Chondrocyte (in vitro differentiated cells): ENCODE data around the gene APBA3. TPM values are rescaled to one million over a fixed set of nuclear protein-coding genes. Genes with fewer than 3 reads are reported as not detected.

Experiments used
- DNase-seq: peaks from one replicate; pipeline ENCODE4 v3.0.0; 2021; ENCODE audit warnings: mixed read lengths, low spot score
- H3K27ac Mint-ChIP-seq: one replicate; pipeline ENCODE4 v1.8.0; 2021; ENCODE audit warnings: mild to moderate bottlenecking, moderate library complexity, mixed read lengths; ENCODE audit not compliant: unreplicated experiment
- H3K27me3 Mint-ChIP-seq: 2 replicates; pipeline ENCODE4 v1.8.0; 2021; ENCODE audit warnings: low read depth, mixed read lengths
- H3K36me3 Mint-ChIP-seq: 2 replicates; pipeline ENCODE4 v1.8.0; 2021; ENCODE audit warnings: low read depth, mixed read lengths
- H3K4me1 Mint-ChIP-seq: 2 replicates; pipeline ENCODE4 v1.8.0; 2021; ENCODE audit warnings: low read depth, mild to moderate bottlenecking, mixed read lengths
- H3K4me3 Mint-ChIP-seq: one replicate; pipeline ENCODE4 v1.8.0; 2021; ENCODE audit warnings: mild to moderate bottlenecking, moderate library complexity, mixed read lengths; ENCODE audit not compliant: unreplicated experiment
- H3K9me3 Mint-ChIP-seq: 2 replicates; pipeline ENCODE4 v1.8.0; 2021; ENCODE audit warnings: low read depth, mixed read lengths
- total RNA-seq: library from RNA; stranded (reverse); gene quantifications from 3 replicates; pipeline ENCODE4 v1.2.1, GENCODE V29; 2021
- TF ChIP-seq, protein P1 (sequence below): fragments of 200-600 bp; sonication (generic); IDR thresholded peaks from 2 replicates; pipeline ENCODE4 v1.5.0; 2021; ENCODE audit warnings: antibody characterized with exemption, mild to moderate bottlenecking, moderate library complexity

Gene APBA3
- total RNA-seq, 1 donor from 2014 or later = 18.2 TPM

DNA sequence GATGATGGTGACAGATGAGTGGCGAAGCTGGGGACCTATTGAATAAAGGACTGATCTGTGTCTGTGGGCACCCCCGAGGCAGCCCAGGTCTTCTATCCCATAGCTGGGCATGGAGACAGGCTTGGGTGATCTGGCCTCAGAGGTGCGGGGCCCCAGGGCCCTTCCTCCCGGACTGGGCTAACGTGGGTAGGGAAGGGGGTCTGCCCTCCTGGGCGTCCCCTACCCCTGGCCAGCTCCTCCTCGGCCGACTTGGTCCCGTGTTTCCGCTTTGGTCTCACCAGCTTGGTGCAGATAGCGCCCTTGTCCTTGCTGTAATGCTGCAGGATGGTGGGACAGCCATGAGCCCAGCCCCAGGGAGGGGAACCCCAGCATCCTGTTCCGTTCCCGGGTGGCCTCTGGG is 21.4 kb upstream of the APBA3 start:
- H3K27me3 Mint-ChIP-seq = peaks cover 12% of the 10 kb centered on the region
- peaks cover 9% of the 10 kb centered on the region for H3K36me3 Mint-ChIP-seq
- H3K4me3 Mint-ChIP-seq = no peak overlapping the region
- no peak for DNase-seq
- H3K4me1 Mint-ChIP-seq = no peaks in the 10 kb centered on the region
- TF ChIP-seq, protein P1, sequence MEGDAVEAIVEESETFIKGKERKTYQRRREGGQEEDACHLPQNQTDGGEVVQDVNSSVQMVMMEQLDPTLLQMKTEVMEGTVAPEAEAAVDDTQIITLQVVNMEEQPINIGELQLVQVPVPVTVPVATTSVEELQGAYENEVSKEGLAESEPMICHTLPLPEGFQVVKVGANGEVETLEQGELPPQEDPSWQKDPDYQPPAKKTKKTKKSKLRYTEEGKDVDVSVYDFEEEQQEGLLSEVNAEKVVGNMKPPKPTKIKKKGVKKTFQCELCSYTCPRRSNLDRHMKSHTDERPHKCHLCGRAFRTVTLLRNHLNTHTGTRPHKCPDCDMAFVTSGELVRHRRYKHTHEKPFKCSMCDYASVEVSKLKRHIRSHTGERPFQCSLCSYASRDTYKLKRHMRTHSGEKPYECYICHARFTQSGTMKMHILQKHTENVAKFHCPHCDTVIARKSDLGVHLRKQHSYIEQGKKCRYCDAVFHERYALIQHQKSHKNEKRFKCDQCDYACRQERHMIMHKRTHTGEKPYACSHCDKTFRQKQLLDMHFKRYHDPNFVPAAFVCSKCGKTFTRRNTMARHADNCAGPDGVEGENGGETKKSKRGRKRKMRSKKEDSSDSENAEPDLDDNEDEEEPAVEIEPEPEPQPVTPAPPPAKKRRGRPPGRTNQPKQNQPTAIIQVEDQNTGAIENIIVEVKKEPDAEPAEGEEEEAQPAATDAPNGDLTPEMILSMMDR = no peak
- H3K27ac Mint-ChIP-seq = no peak overlapping the region
- peaks cover 17% of the 10 kb centered on the region for H3K9me3 Mint-ChIP-seq

DNA sequence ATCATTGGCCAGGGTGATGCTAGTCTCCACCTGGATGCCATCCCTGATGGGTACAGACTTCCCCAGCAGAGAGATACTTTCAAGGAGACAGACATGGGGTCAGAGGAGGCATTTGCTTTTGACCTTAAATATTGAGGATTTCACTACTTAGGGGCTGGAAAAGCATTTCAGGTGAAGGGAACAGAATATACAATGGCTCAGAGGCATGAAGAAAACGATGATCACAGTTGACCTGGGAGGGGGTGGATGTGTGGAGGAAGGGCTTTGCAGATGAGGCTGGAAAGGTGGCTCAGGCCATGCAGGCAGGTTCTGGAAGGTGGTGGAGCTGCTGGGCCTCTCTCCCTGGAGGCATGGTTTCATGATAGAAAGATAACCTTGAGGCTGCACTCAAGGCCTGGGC is 20.8 kb upstream of the APBA3 start:
- Mint-ChIP-seq H3K4me3 (no peak overlapping the region), H3K9me3 (peaks cover 17% of the 10 kb centered on the region), H3K27ac (no peak overlapping the region), H3K27me3 (peaks cover 12% of the 10 kb centered on the region), H3K36me3 (peaks cover 9% of the 10 kb centered on the region), H3K4me1 (no peaks in the 10 kb centered on the region)
- TF ChIP-seq, protein P1 = no peak
- no peak for DNase-seq

DNA sequence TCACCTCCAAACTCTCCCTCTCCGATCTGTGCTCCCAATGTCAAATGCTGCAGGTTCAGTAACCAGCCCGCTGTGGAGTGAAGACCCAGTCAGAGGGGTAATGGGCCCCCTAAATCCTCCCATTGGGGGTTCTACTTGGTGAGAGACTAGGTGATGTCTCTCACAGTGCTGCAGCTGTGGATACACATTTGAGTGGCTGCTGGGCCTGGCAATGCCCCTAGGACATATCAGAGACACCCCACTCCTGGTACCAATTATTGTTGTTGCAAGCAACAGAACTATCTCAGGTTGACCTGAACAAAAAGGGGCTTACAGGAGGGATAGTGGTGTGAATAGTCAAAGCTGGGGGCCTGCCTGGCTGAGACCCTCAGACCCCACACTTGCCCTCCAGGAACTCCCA is 20.1 kb upstream of the APBA3 start:
- H3K4me3 Mint-ChIP-seq = no peak overlapping the region
- DNase-seq = no peak
- H3K27ac Mint-ChIP-seq = no peak overlapping the region
- no peaks in the 10 kb centered on the region for H3K4me1 Mint-ChIP-seq
- H3K36me3 Mint-ChIP-seq = peaks cover 9% of the 10 kb centered on the region
- TF ChIP-seq, protein P1 = no peak
- H3K27me3 Mint-ChIP-seq = peaks cover 12% of the 10 kb centered on the region
- H3K9me3 Mint-ChIP-seq = peaks cover 17% of the 10 kb centered on the region

DNA sequence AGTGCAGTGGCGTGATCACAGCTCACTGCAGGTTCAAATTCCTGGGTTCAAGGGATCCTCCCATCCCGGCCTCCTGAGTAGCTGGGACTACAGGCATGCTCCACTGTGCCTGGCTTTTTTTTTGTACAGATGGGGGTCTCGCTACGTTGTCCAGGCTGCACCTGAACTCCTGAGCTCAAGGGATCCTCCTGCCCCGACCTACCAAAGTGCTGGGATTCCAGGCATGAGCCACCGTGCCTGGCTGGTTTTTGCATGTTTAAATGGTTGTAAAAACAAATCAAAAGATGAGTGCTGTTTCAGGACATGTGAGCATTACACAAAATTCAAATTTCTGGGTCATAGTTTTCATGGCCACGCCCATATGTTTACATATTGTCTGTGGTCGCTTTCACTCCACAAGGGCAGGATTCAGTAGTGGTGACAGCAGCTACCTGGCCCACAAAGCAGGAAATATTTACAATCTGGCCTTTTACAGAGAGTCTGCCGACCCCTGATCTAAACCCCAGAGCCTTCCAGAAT is 19.4 kb upstream of the APBA3 start:
- DNase-seq = no peak
- Mint-ChIP-seq H3K9me3 (peaks cover 17% of the 10 kb centered on the region), H3K27ac (no peak overlapping the region), H3K27me3 (peaks cover 12% of the 10 kb centered on the region), H3K4me3 (no peak overlapping the region), H3K36me3 (peaks cover 9% of the 10 kb centered on the region), H3K4me1 (no peaks in the 10 kb centered on the region)
- TF ChIP-seq, protein P1 = no peak

DNA sequence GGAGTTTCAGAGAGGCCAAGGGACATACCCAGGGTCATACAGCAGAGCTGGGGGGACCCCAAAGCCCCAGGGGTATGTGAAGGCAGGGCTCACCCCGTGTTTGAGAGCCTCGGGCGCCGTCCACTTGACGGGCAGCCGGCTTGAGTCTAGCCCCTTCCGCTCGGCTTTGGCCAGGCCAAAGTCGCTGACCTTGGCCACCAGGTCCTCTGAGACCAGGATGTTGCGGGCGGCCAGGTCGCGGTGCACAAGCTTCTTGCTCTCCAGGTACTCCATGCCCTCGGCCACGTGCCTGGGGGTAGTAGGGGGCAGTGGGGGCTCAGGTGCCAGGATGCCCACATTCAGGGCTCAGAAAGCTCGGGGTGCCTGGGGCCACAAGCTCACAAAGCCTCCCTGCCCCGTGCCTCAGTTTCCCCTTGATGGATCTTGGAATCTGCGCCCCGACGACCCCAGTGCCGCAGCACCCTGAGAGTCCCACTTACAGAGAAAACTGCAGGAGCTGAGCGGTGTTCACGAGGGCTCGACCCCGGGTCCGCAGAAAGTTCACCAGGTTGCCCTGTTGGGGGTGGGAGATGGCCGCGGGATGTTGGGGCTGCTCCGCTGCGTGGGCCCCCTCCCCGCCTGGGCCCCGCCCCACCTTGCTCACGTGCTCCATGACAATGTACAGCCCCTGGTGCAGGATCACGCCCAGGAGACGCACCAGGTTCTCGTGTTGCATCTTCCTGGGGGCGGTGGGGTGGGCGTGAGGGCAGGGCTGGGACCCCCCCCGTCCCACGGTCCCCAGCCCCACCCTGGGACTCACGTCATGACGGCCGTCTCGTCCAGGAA is 17.6 kb upstream of the APBA3 start:
- peaks cover 9% of the 10 kb centered on the region for H3K36me3 Mint-ChIP-seq
- TF ChIP-seq, protein P1 = no peak
- peaks cover 4% of the 10 kb centered on the region for H3K27me3 Mint-ChIP-seq
- H3K4me1 Mint-ChIP-seq = no peaks in the 10 kb centered on the region
- no peak for DNase-seq
- peaks cover 17% of the 10 kb centered on the region for H3K9me3 Mint-ChIP-seq
- no peak overlapping the region for H3K4me3 Mint-ChIP-seq
- H3K27ac Mint-ChIP-seq = no peak overlapping the region
